Gastroesophageal sphincter (tissue), 4 donors: ENCODE measurements around the gene SLC6A15. TPM values are rescaled to one million over a fixed set of nuclear protein-coding genes. Genes with fewer than 3 reads are reported as not detected.

Experiments used
- ATAC-seq: fragments of 150-250 bp; one replicate; pipeline ENCODE4 v1.9.1; 2016; ENCODE audit warnings: mild to moderate bottlenecking, moderate library complexity
- H3K27ac ChIP-seq, 4 donors: fragments of 200-600 bp; sonication (generic) in 3 of 4; 1 replicate in 3 of 4; 2 replicates in 1 of 4; pipeline ENCODE4 v1.5.1; 2016 to 2019
- H3K27me3 ChIP-seq: fragments of 200-600 bp; sonication (generic); one replicate; pipeline ENCODE4 v1.5.1; 2019
- H3K36me3 ChIP-seq, 2 donors: fragments of 200-600 bp; sonication (generic); one replicate each; pipeline ENCODE4 v1.5.1; 2019; ENCODE audit warnings: control low read depth in 1 of 2
- H3K4me1 ChIP-seq, 3 donors: fragments of 200-600 bp; sonication (generic); 1 replicate in 2 of 3; 2 replicates in 1 of 3; pipeline ENCODE4 v1.5.1; 2016 to 2019; ENCODE audit warnings: control low read depth in 2 of 3
- H3K4me3 ChIP-seq, 2 donors: fragments of 200-600 bp; sonication (generic); one replicate each; pipeline ENCODE4 v1.5.1; 2019; ENCODE audit warnings: mild to moderate bottlenecking in 1 of 2, moderate library complexity in 1 of 2
- H3K9me3 ChIP-seq, 3 donors: fragments of 200-600 bp; sonication (generic); one replicate each; pipeline ENCODE4 v1.5.1; 2017 to 2019; ENCODE audit warnings: control low read depth in 2 of 3
- EP300 ChIP-seq: sonication (generic); formaldehyde crosslinking; IDR thresholded peaks from one replicate; pipeline ENCODE4 v1.6.1; 2017; ENCODE audit warnings: antibody characterized with exemption, mild to moderate bottlenecking
- POLR2A ChIP-seq, 2 donors: fragments of 450-650 bp; IDR thresholded peaks; one replicate each; pipeline ENCODE4 v1.6.1; 2017; ENCODE audit warnings: antibody characterized with exemption in 2 of 2, mild to moderate bottlenecking in 2 of 2, moderate library complexity in 1 of 2
- POLR2AphosphoS5 ChIP-seq: sonication (generic); formaldehyde crosslinking; IDR thresholded peaks from one replicate; pipeline ENCODE4 v1.6.1; 2017; ENCODE audit warnings: antibody characterized with exemption
- WGBS, 2 donors: methylation state at CpG; one replicate each; pipeline ENCODE4 v1.1.5; 2018; ENCODE audit warnings: low coverage in 1 of 2; 5-methylcytosine and 5-hydroxymethylcytosine counted together
- small RNA-seq, 4 donors: library from RNA; depleted of rRNA; stranded (forward); fragments of <200 nt; gene quantifications; one replicate each; pipeline ENCODE3, GENCODE V24; 2016
- total RNA-seq, 4 donors: library from RNA; depleted of rRNA; stranded (reverse); fragments of >200 nt; gene quantifications; one replicate each; pipeline ENCODE4 v1.1.0, GENCODE V29; 2016
- TF ChIP-seq, protein P1 (sequence below), 4 experiments: fragments of 200-600 bp in 2 of 4; fragments of 450-650 bp in 2 of 4; sonication (generic) in 1 of 4; IDR thresholded peaks; one replicate each; pipeline ENCODE4 v1.5.1; 2017 to 2019; ENCODE audit warnings: antibody characterized with exemption in 4 of 4, mild to moderate bottlenecking in 2 of 4, moderate library complexity in 2 of 4

SLC6A15 gene
- total RNA-seq, 4 donors from 2014 or later = 0.54 to 2.3 (median 1.7) TPM

- Histone ChIP-seq H3K9me3 (no peaks in the 10 kb centered on the region), H3K27me3 (no peaks in the 10 kb centered on the region), H3K4me3 (no peak overlapping the region), H3K36me3 (no peaks in the 10 kb centered on the region), H3K27ac (no peak overlapping the region), H3K4me1 (no peaks in the 10 kb centered on the region)
- ATAC-seq = no peak
- WGBS, 2 donors = 88 to 100% methylated on average over 1 of the region's 1 CpG
- TF ChIP-seq EP300 = no peak
- TF ChIP-seq POLR2A (IDR thresholded peaks at IDR 0.05) = no peak
- no peak for TF ChIP-seq POLR2AphosphoS5
- TF ChIP-seq, protein P1, sequence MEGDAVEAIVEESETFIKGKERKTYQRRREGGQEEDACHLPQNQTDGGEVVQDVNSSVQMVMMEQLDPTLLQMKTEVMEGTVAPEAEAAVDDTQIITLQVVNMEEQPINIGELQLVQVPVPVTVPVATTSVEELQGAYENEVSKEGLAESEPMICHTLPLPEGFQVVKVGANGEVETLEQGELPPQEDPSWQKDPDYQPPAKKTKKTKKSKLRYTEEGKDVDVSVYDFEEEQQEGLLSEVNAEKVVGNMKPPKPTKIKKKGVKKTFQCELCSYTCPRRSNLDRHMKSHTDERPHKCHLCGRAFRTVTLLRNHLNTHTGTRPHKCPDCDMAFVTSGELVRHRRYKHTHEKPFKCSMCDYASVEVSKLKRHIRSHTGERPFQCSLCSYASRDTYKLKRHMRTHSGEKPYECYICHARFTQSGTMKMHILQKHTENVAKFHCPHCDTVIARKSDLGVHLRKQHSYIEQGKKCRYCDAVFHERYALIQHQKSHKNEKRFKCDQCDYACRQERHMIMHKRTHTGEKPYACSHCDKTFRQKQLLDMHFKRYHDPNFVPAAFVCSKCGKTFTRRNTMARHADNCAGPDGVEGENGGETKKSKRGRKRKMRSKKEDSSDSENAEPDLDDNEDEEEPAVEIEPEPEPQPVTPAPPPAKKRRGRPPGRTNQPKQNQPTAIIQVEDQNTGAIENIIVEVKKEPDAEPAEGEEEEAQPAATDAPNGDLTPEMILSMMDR (IDR thresholded peaks at IDR 0.05) = no peak
These were observed 98.6 kb downstream of the SLC6A15 start for GRCh38 chr12:84813780-84814663.

DNA sequence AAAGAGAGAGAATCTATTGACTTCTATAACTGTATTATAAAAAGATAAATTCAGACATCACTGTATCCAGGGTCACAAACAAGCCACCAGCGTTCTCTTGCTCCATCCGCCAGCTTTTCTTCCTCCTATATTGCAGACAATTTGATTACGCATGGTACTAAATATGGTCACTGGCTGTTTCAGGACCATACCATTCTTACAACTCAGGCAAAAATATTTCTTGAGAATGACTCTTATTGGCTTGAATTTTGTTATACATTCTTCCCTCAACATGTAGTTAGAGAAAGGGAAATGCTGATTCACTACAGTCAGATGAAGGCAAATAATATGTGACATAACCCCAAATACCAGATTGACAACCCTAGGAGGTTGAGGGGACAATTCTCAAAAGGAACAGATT, 101.3 kb downstream of the SLC6A15 start:
- no peak overlapping the region for H3K27ac ChIP-seq
- no peak for TF ChIP-seq POLR2AphosphoS5
- TF ChIP-seq POLR2A (IDR thresholded peaks at IDR 0.05) = no peak
- TF ChIP-seq, protein P1 (IDR thresholded peaks at IDR 0.05) = no peak
- TF ChIP-seq EP300 = no peak
- H3K9me3 ChIP-seq = no peaks in the 10 kb centered on the region
- H3K4me3 ChIP-seq = no peak overlapping the region
- no peaks in the 10 kb centered on the region for H3K27me3 ChIP-seq
- no peaks in the 10 kb centered on the region for H3K4me1 ChIP-seq
- WGBS, 2 donors = 58 to 83% methylated on average over 3 of the region's 3 CpGs
- ATAC-seq = no peak
- H3K36me3 ChIP-seq = no peaks in the 10 kb centered on the region

DNA sequence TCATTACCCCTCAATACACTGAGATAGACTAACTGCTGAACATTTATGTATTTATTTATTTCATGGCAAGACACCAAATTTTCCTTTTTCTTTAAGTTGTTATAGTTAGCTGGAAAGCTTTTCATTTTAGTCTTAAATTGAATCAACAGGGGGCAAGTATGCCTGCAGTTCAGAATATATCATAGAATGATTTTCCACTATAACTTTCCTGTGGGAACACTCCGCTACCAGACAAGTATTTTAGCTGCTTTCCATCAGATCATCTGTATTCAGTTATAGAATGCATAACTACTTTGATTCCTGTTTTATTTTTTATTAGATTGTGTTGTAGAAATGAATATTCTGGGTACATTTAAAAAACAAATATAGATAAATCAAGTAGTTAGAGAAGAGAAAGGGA, 102.0 kb downstream of the SLC6A15 start:
- ATAC-seq = no peak
- Histone ChIP-seq H3K27me3 (no peaks in the 10 kb centered on the region), H3K36me3 (no peaks in the 10 kb centered on the region), H3K4me1 (no peaks in the 10 kb centered on the region), H3K27ac (no peak overlapping the region), H3K9me3 (no peaks in the 10 kb centered on the region), H3K4me3 (no peak overlapping the region)
- TF ChIP-seq POLR2A (IDR thresholded peaks at IDR 0.05) = no peak
- 82 to 88% methylated on average over 1 of the region's 1 CpG for WGBS, 2 donors

Small RNA genes lying within 50 kb of the gene (small RNA-seq; reads per million reads assigned to genes)
- gene AC128657.1 = 0 reads per million in 4 donors

Other genes with a start within 250 kb of the SLC6A15 start
- under 1 TPM in 1 of 4 donors, not detected in 3; 0.10 TPM for gene TSPAN19, start 123.5 kb upstream of the SLC6A15 start, total RNA-seq
- gene LRRIQ1, start 123.6 kb upstream of the SLC6A15 start, total RNA-seq = 1 to 10 TPM in 1 of 4 donors, under 1 TPM in 2, not detected in 1; 0.31 to 1.4 (median 0.54) TPM